Measurements from ENCODE around the gene SLC38A11.

DNA sequence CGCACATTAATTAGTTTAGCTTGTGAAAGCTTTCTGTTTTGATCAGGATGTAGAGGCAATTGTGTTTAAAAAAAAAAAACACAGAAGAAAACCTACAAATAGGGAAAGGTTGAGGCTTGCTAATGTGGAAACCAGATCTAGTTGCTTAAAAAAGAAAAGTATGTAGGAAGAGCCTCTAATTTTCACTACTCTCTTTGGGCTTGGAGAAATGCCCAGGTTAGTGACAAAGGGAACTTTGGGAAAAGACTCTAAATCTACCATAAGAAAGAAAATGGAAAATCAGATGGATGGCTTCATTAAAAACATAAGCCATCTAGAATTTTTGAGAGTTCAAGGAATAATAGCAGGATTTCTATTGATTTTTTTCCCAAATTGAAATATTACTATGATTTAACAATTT is 47.3 kb upstream of the SLC38A11 start:
- TF ChIP-seq, protein P1, sequence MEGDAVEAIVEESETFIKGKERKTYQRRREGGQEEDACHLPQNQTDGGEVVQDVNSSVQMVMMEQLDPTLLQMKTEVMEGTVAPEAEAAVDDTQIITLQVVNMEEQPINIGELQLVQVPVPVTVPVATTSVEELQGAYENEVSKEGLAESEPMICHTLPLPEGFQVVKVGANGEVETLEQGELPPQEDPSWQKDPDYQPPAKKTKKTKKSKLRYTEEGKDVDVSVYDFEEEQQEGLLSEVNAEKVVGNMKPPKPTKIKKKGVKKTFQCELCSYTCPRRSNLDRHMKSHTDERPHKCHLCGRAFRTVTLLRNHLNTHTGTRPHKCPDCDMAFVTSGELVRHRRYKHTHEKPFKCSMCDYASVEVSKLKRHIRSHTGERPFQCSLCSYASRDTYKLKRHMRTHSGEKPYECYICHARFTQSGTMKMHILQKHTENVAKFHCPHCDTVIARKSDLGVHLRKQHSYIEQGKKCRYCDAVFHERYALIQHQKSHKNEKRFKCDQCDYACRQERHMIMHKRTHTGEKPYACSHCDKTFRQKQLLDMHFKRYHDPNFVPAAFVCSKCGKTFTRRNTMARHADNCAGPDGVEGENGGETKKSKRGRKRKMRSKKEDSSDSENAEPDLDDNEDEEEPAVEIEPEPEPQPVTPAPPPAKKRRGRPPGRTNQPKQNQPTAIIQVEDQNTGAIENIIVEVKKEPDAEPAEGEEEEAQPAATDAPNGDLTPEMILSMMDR (IDR thresholded peaks at IDR 0.05): no peak
- no peak for TF ChIP-seq POLR2A (IDR thresholded peaks at IDR 0.05)
- no peak for TF ChIP-seq EP300 (IDR thresholded peaks at IDR 0.05; ENCODE audit: low read depth)
